K562 (cell line): Measurements from ENCODE around the gene SNCB. TPM values are rescaled to one million over a fixed set of nuclear protein-coding genes. Genes with fewer than 3 reads are reported as not detected.

Experiments used
- ATAC-seq: fragments of 200-7000 bp; cut with Tn5 transposase; 3 replicates; pipeline ENCODE4 v1.9.1; 2020; ENCODE audit warnings: moderate library complexity
- BruUV-seq: library from RNA; stranded (reverse); fragments of 400-500 nt; replicated peaks from 2 replicates; lab custom pipeline; 2021; lab: Mats Ljungman, UMichigan
- CTCF ChIA-PET: fragments of 300-600 bp; formaldehyde crosslinking; extraction: SDS; loops from one replicate; lab custom pipeline; 2021; ENCODE audit warnings: low intra/inter-chr PET ratio; lab: Yijun Ruan, JAX
- POLR2A ChIA-PET: fragments of 300-600, 350-650 bp; sonication (Branson Sonifier 250); formaldehyde crosslinking; extraction: SDS; loops from one replicate; lab custom pipeline; 2021; ENCODE audit warnings: antibody characterized with exemption, inconsistent platforms; lab: Yijun Ruan, JAX
- DNase-seq, 4 experiments: peaks; one replicate each; pipeline versions ENCODE4 v3.0.0 to v3.0.0-alpha.2; 2011 to 2018; ENCODE audit warnings: low spot score in 3 of 4, mixed read lengths in 3 of 4; ENCODE audit errors: extremely low read depth in 1 of 4
- FAIRE-seq: peaks from 2 replicates; lab custom pipeline; 2011; peaks lifted over from hg19 to GRCh38; lab: Jason Lieb, UNC
- H2AFZ ChIP-seq: 2 replicates; pipeline ENCODE4 v1.6.0; 2011; ENCODE audit warnings: low read depth, low read length, control low read depth, inconsistent platforms
- H3K27ac ChIP-seq: fragments of 200-600 bp; 3 replicates; pipeline ENCODE4 v1.8.0; 2011; ENCODE audit warnings: low read depth, mild to moderate bottlenecking, control low read depth, inconsistent platforms, low read length, moderate library complexity, mixed read lengths; ENCODE audit errors: extremely low read depth
- H3K27me3 ChIP-seq, 2 experiments: fragments of 300-600 bp in 1 of 2; 2 replicates in 1 of 2; 3 replicates in 1 of 2; pipeline versions ENCODE4 v1.6.0 to v1.8.0; 2011; ENCODE audit warnings: inconsistent platforms in 2 of 2, low read length in 2 of 2, mild to moderate bottlenecking in 1 of 2, mixed read lengths in 1 of 2, moderate library complexity in 1 of 2; ENCODE audit not compliant: control insufficient read depth in 2 of 2, insufficient read depth in 2 of 2
- H3K36me3 ChIP-seq: fragments of 300-600 bp; 3 replicates; pipeline ENCODE4 v1.8.0; 2011; ENCODE audit warnings: mild to moderate bottlenecking, low read length, inconsistent platforms; ENCODE audit not compliant: control insufficient read depth, insufficient read depth
- H3K4me1 ChIP-seq, 2 experiments: fragments of 200-600 bp in 1 of 2; replicated peaks in 1 of 2; 2 replicates in 1 of 2; 3 replicates in 1 of 2; pipeline versions ENCODE4 v1.5.1 to v1.8.0; 2011; ENCODE audit warnings: inconsistent platforms in 2 of 2, low read length in 2 of 2, mild to moderate bottlenecking in 1 of 2, mixed read lengths in 1 of 2, moderate library complexity in 1 of 2; ENCODE audit not compliant: control insufficient read depth in 2 of 2, insufficient read depth in 2 of 2
- H3K4me2 ChIP-seq: 2 replicates; pipeline ENCODE4 v1.6.1; 2011; ENCODE audit warnings: low read length, control low read depth, inconsistent platforms, mixed read lengths; ENCODE audit not compliant: insufficient read depth
- H3K4me3 ChIP-seq: fragments of 200-600 bp; sonication (generic), shearing (Covaris generic); 2 replicates; pipeline ENCODE4 v1.5.1; 2016; ENCODE audit warnings: control low read depth, inconsistent platforms
- H3K79me2 ChIP-seq: fragments of 200-600 bp; 3 replicates; pipeline ENCODE4 v1.8.0; 2011; ENCODE audit warnings: low read length, inconsistent platforms; ENCODE audit not compliant: control insufficient read depth, insufficient read depth
- H3K9ac ChIP-seq, 2 experiments: 2 replicates each; pipeline versions ENCODE4 v1.6.0 to v1.6.1; 2011; ENCODE audit warnings: low read depth in 2 of 2, low read length in 2 of 2, control low read depth in 1 of 2, inconsistent platforms in 1 of 2, mild to moderate bottlenecking in 1 of 2, mixed read lengths in 1 of 2; ENCODE audit not compliant: insufficient read depth in 1 of 2
- H3K9me1 ChIP-seq: one replicate; pipeline ENCODE4 v1.6.0; 2011; ENCODE audit warnings: inconsistent platforms, mild to moderate bottlenecking, low read length, moderate library complexity; ENCODE audit not compliant: control insufficient read depth, insufficient read depth
- H3K9me3 ChIP-seq: replicated peaks from 2 replicates; pipeline ENCODE4 v1.5.1; 2011; ENCODE audit warnings: low read depth, low read length, inconsistent platforms; ENCODE audit not compliant: control insufficient read depth, insufficient read depth
- H4K20me1 ChIP-seq: replicated peaks from 2 replicates; pipeline ENCODE4 v1.6.1; 2011; ENCODE audit warnings: low read length, inconsistent platforms, mixed read lengths; ENCODE audit not compliant: control insufficient read depth, insufficient read depth
- JUNB ChIP-seq: fragments of 450-650 bp; formaldehyde crosslinking; conservative IDR thresholded peaks from 2 replicates; pipeline ENCODE4 v1.4.0; 2020; ENCODE audit warnings: mild to moderate bottlenecking
- KDM5B ChIP-seq: fragments of 200-600 bp; sonication (generic); IDR thresholded peaks from 2 replicates; pipeline ENCODE4 v1.6.1; 2012; ENCODE audit warnings: low read depth, mild to moderate bottlenecking, moderate library complexity, low read length, control low read depth, inconsistent platforms; ENCODE audit not compliant: insufficient replicate concordance
- NFIC ChIP-seq: fragments of 450-650 bp; IDR thresholded peaks from 2 replicates; pipeline ENCODE4 v1.6.1; 2017; ENCODE audit warnings: mild to moderate bottlenecking, inconsistent platforms
- ZNF696 ChIP-seq: fragments of 250-450 bp; sonication (Bioruptor Pico); conservative IDR thresholded peaks from 2 replicates; pipeline ENCODE4 v1.4.0; 2020; ENCODE audit warnings: mild to moderate bottlenecking, moderate library complexity
- whole genome bisulfite sequencing: fragments of 100-300 bp; shearing (Covaris generic); methylation state at CpG from one replicate; pipeline ENCODE4 v1.1.6; 2016; ENCODE audit warnings: low coverage, mixed read lengths; ENCODE audit not compliant: insufficient coverage; ENCODE audit errors: missing lambda C conversion rate; 5-methylcytosine and 5-hydroxymethylcytosine counted together
- in situ Hi-C: fragments of 300-500 bp; cut with MboI; formaldehyde crosslinking; loops from 4 replicates; pipeline ENCODE4 v1.15.0; 2018; ENCODE audit warnings: inconsistent platforms, mixed read lengths
- intact Hi-C: fragments of 100-400 bp; cut with micrococcal nuclease; formaldehyde crosslinking; loops from 2 replicates; pipeline ENCODE4 v1.14.2; 2022
- polyA plus RNA-seq, 8 experiments: library from polyadenylated mRNA; depleted of rRNA in 4 of 8; stranded (reverse) in 5 of 8; unstranded in 3 of 8; fragments of >200 nt; fragmentation: Nextera tagmentation in 2 of 8; fragmentation: Illumina TruSeq in 1 of 8; extraction: Ambion mirVana in 2 of 8; extraction: Trizol in 1 of 8; gene quantifications; 2 replicates each; pipeline versions ENCODE4 v1.2.1 to v1.2.3, GENCODE V29; 2011 to 2014; ENCODE audit warnings: inconsistent platforms in 1 of 8, missing spikeins in 1 of 8
- total RNA-seq, 7 experiments: library from RNA; depleted of rRNA in 6 of 7; stranded (reverse); fragments of >200 nt in 6 of 7; fragmentation: Illumina TruSeq in 2 of 7; extraction: Trizol in 2 of 7; gene quantifications; 2 replicates each; pipeline versions ENCODE4 v1.2.1 to v1.2.3, GENCODE V29; 2011 to 2021; ENCODE audit warnings: low replicate concordance in 1 of 7
- TF ChIP-seq, protein P1 (sequence below): fragments of 450-650 bp; formaldehyde crosslinking; IDR thresholded peaks from 2 replicates; pipeline ENCODE4 v1.4.0; 2020; ENCODE audit warnings: mild to moderate bottlenecking, moderate library complexity

Gene SNCB
- total and polyA plus RNA-seq, 9 of the 15 experiments (the other 6 are each of a cell fraction or from before 2014, with no cell fraction given), result not detected

DNA sequence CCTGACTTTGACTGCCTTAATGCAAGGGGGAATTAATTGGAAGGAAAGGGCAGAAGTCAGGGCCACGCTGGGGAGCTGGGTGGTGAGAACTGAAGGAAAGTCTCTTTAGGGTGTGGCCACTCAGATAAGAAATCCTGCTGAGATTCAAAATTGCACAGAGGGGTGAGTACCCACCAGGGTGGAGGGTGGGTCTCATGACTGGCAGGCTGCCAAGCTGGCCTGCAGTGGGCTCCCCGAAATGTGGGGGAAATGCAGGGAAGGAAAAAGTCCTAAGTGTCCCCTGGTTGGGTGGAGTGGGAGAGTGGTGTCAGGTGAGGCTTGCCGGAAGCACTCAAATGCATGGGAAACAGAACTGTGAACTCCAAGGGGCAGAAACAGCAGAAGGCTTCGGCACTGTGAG, 41.1 kb upstream of the SNCB start:
- FAIRE-seq (no peak), ATAC-seq (no peak), DNase-seq (no peak)
- no peaks in the 10 kb centered on the region for H3K36me3 ChIP-seq
- no TSS peak for BruUV-seq
- ChIA-PET CTCF (interaction anchor here (0.7 kb wide), 1 partner anchor 11 kb away, joined by 4 read pairs; no protein-coding TSS in a partner anchor), POLR2A (no interaction called here)
- H3K9me3 ChIP-seq, result no peaks in the 10 kb centered on the region; the same call in 1 of the 2 replicates
- H3K79me2 ChIP-seq, result no peaks in the 10 kb centered on the region
- H3K4me2 ChIP-seq, result no peak overlapping the region
- intact Hi-C loops, result no loop called here
- peaks cover 10 to 13% of the 10 kb centered on the region in 2 experiments; a peak in 4 of 5 replicates for H3K4me1 ChIP-seq
- TF ChIP-seq JUNB (CRISPR knock-in tag) (no peak), NFIC (peak; percentile 59), KDM5B (no peak), ZNF696 (CRISPR knock-in tag) (no peak)
- TF ChIP-seq, protein P1, sequence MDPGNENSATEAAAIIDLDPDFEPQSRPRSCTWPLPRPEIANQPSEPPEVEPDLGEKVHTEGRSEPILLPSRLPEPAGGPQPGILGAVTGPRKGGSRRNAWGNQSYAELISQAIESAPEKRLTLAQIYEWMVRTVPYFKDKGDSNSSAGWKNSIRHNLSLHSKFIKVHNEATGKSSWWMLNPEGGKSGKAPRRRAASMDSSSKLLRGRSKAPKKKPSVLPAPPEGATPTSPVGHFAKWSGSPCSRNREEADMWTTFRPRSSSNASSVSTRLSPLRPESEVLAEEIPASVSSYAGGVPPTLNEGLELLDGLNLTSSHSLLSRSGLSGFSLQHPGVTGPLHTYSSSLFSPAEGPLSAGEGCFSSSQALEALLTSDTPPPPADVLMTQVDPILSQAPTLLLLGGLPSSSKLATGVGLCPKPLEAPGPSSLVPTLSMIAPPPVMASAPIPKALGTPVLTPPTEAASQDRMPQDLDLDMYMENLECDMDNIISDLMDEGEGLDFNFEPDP (CRISPR knock-in tag), result no peak
- in situ Hi-C loops, result no loop called here
- no peaks in the 10 kb centered on the region for H3K9me1 ChIP-seq
- H3K27ac ChIP-seq, result no peak overlapping the region
- no peak overlapping the region for H2AFZ ChIP-seq
- H3K4me3 ChIP-seq, result no peak overlapping the region
- peaks cover 23 to 33% of the 10 kb centered on the region in 2 experiments for H3K27me3 ChIP-seq
- H4K20me1 ChIP-seq, result no peaks in the 10 kb centered on the region; the same call in 1 of the 2 replicates
- 10% methylated on average over 4 of the region's 4 CpGs for WGBS
- H3K9ac ChIP-seq, result no peak overlapping the region
